ENCODE results near the gene PRELID1.
"Not testable (repeated sequence)": the region's sequence is repeated elsewhere in the genome, so short reads cannot be mapped to it uniquely, and the experiment has no call there.

The PRELID1 gene

GRCh38 chr5:177300236-177300880 lies 3.2 kb upstream of the PRELID1 start:
- peak; percentile 44 to 50 for DNase-seq

- DNase-seq = no peak
Observed at GRCh38 chr5:177300951-177301350, 2.6 kb upstream of the PRELID1 start.

- no peak for DNase-seq
Observed at GRCh38 chr5:177301503-177302165, 2.0 kb upstream of the PRELID1 start.

GRCh38 chr5:177302354-177303110 lies 1.1 kb upstream of the PRELID1 start:
- no peak for DNase-seq

- no peak for DNase-seq
Observed at GRCh38 chr5:177303925-177304391, 359 bp downstream of the PRELID1 start.

- peak in 1 of 2 experiments; percentile 27 for DNase-seq
Observed at GRCh38 chr5:177304392-177305119, 957 bp downstream of the PRELID1 start.

- not testable (repeated sequence) for DNase-seq
Observed at GRCh38 chr5:177306103-177306640, 2.6 kb downstream of the PRELID1 start.

- DNase-seq = no peak
Observed at GRCh38 chr5:177306674-177307543, 3.3 kb downstream of the PRELID1 start.

- DNase-seq = no peak
Observed at GRCh38 chr5:177307544-177308363, 4.2 kb downstream of the PRELID1 start.

GRCh38 chr5:177308740-177309139 lies 5.1 kb downstream of the PRELID1 start:
- DNase-seq = no peak

- DNase-seq = peak; percentile 66 to 69
Observed at GRCh38 chr5:177309351-177310191, 6.0 kb downstream of the PRELID1 start.

- no peak for DNase-seq
Observed at GRCh38 chr5:177310332-177310731, 6.7 kb downstream of the PRELID1 start.

GRCh38 chr5:177310757-177311391 lies 7.3 kb downstream of the PRELID1 start:
- DNase-seq = no peak

- DNase-seq = no peak
Observed at GRCh38 chr5:177311392-177311722, 7.8 kb downstream of the PRELID1 start.

GRCh38 chr5:177311723-177312648 lies 8.4 kb downstream of the PRELID1 start, which contains the start of gene MXD3:
TSS of gene MXD3 (minus strand) at chr5:177311898. CDS start at chr5:177311830, 68 bp downstream.
- peak; percentile 94 to 95 for DNase-seq

GRCh38 chr5:177312649-177313181 lies 9.1 kb downstream of the PRELID1 start:
- DNase-seq = no peak

- no peak for DNase-seq
Observed at GRCh38 chr5:177313561-177314259, 10.1 kb downstream of the PRELID1 start.

All from activated CD4-positive, alpha-beta T cell treated with anti-CD3 and anti-CD28 coated beads, Interleukin-2, amount 50 U/mL, for 4 hours (primary cell).